Transverse colon (tissue), 4 donors: ENCODE data around the gene ITLN2. TPM values are rescaled to one million over a fixed set of nuclear protein-coding genes. Genes with fewer than 3 reads are reported as not detected.
"Not testable (repeated sequence)": the region's sequence is repeated elsewhere in the genome, so short reads cannot be mapped to it uniquely, and the experiment has no call there.

Experiments used
- DNase-seq: peaks from one replicate; pipeline ENCODE4 v3.0.0-alpha.2; 2019
- H3K27ac ChIP-seq, 4 donors: fragments of 200-600 bp; sonication (generic); 2 replicates each; pipeline ENCODE4 v1.5.1; 2016 to 2018; ENCODE audit warnings: inconsistent platforms in 4 of 4
- H3K27me3 ChIP-seq: fragments of 200-600 bp; sonication (generic); 2 replicates; pipeline ENCODE4 v1.5.1; 2017; ENCODE audit warnings: inconsistent platforms
- H3K36me3 ChIP-seq, 4 donors: fragments of 200-600 bp; sonication (generic); 2 replicates each; pipeline ENCODE4 v1.5.1; 2017 to 2019; ENCODE audit warnings: inconsistent platforms in 4 of 4
- H3K4me1 ChIP-seq, 4 donors: fragments of 200-600 bp; sonication (generic); 2 replicates each; pipeline ENCODE4 v1.5.1; 2017 to 2020; ENCODE audit warnings: inconsistent platforms in 4 of 4
- H3K4me3 ChIP-seq, 4 donors: fragments of 200-600 bp; sonication (generic); 1 replicate in 1 of 4; 2 replicates in 3 of 4; pipeline versions ENCODE4 v1.5.1 to v1.6.1; 2017 to 2019; ENCODE audit warnings: inconsistent platforms in 4 of 4
- H3K9me3 ChIP-seq, 2 donors: fragments of 200-600 bp; sonication (generic); 2 replicates each; pipeline ENCODE4 v1.5.1; 2017 to 2019; ENCODE audit warnings: inconsistent platforms in 2 of 2
- EP300 ChIP-seq: sonication (generic); formaldehyde crosslinking; IDR thresholded peaks from one replicate; pipeline ENCODE4 v1.6.1; 2017; ENCODE audit warnings: antibody characterized with exemption, low read depth
- POLR2A ChIP-seq: fragments of 450-650 bp; IDR thresholded peaks from one replicate; pipeline ENCODE4 v1.6.1; 2016; ENCODE audit warnings: antibody characterized with exemption, mild to moderate bottlenecking, moderate library complexity
- POLR2AphosphoS5 ChIP-seq, 3 donors: sonication (generic); formaldehyde crosslinking; IDR thresholded peaks; one replicate each; pipeline ENCODE4 v1.6.1; 2016; ENCODE audit warnings: antibody characterized with exemption in 3 of 3
- WGBS, 2 donors: methylation state at CpG; one replicate each; pipeline ENCODE4 v1.1.5; 2018; ENCODE audit warnings: low coverage in 1 of 2; 5-methylcytosine and 5-hydroxymethylcytosine counted together
- in situ Hi-C, 4 donors: fragments of 200-750 bp; cut with MboI; loops; one replicate each; pipeline versions ENCODE4 v1.15.0 to v1.15.1; 2017; ENCODE audit warnings: low sequenced_read_pairs in 3 of 4, low pct_ligation_motif_present in 1 of 4, low pct_unique_long_range_greater_than_20kb in 1 of 4
- intact Hi-C: fragments of 100-400 bp; cut with DNase I; formaldehyde crosslinking; loops from one replicate; pipeline ENCODE4 v1.15.1; 2023; ENCODE audit warnings: low total_unique reads
- total RNA-seq, 4 donors: library from RNA; depleted of rRNA; stranded (reverse); fragments of >200 nt; gene quantifications; one replicate each; pipeline ENCODE4 v1.1.0, GENCODE V29; 2016
- TF ChIP-seq, protein P1 (sequence below), 5 experiments: fragments of 200-600 bp in 3 of 5; fragments of 450-650 bp in 2 of 5; sonication (generic) in 3 of 5; IDR thresholded peaks; 1 replicate in 2 of 5; 2 replicates in 3 of 5; pipeline ENCODE4 v1.5.1; 2016 to 2017; ENCODE audit warnings: antibody characterized with exemption in 5 of 5, inconsistent platforms in 3 of 5, mild to moderate bottlenecking in 2 of 5, moderate library complexity in 1 of 5

ITLN2 gene
- total RNA-seq, 4 donors from 2014 or later = not detected

GRCh38 chr1:160925652-160926244, 28.9 kb downstream of the ITLN2 start:
- Histone ChIP-seq H3K9me3 (peaks cover 3 to 7% of the 10 kb centered on the region in 2 donors), H3K4me3 (no peak overlapping the region), H3K27me3 (no peaks in the 10 kb centered on the region), H3K27ac (no peak overlapping the region), H3K36me3 (no peaks in the 10 kb centered on the region), H3K4me1 (no peaks in the 10 kb centered on the region)
- 63 to 100% methylated on average over 2 to 5 of the region's 5 CpGs for WGBS, 2 donors
- DNase-seq = no peak
- intact Hi-C loops = no loop called here
- TF ChIP-seq, protein P1, sequence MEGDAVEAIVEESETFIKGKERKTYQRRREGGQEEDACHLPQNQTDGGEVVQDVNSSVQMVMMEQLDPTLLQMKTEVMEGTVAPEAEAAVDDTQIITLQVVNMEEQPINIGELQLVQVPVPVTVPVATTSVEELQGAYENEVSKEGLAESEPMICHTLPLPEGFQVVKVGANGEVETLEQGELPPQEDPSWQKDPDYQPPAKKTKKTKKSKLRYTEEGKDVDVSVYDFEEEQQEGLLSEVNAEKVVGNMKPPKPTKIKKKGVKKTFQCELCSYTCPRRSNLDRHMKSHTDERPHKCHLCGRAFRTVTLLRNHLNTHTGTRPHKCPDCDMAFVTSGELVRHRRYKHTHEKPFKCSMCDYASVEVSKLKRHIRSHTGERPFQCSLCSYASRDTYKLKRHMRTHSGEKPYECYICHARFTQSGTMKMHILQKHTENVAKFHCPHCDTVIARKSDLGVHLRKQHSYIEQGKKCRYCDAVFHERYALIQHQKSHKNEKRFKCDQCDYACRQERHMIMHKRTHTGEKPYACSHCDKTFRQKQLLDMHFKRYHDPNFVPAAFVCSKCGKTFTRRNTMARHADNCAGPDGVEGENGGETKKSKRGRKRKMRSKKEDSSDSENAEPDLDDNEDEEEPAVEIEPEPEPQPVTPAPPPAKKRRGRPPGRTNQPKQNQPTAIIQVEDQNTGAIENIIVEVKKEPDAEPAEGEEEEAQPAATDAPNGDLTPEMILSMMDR (IDR thresholded peaks at IDR 0.05) = no peak
- no peak for TF ChIP-seq EP300
- no peak for TF ChIP-seq POLR2A
- no peak for TF ChIP-seq POLR2AphosphoS5 (IDR thresholded peaks at IDR 0.05)
- in situ Hi-C loops = no loop called here

- in situ Hi-C loops (no loop called here), intact Hi-C loops (no loop called here)
- Histone ChIP-seq H3K27ac (no peak overlapping the region), H3K4me1 (no peaks in the 10 kb centered on the region), H3K4me3 (no peak overlapping the region), H3K27me3 (no peaks in the 10 kb centered on the region), H3K36me3 (no peaks in the 10 kb centered on the region), H3K9me3 (peaks cover 3 to 7% of the 10 kb centered on the region in 2 donors)
- no peak for TF ChIP-seq POLR2A
- no peak for TF ChIP-seq POLR2AphosphoS5 (IDR thresholded peaks at IDR 0.05)
- no peak for TF ChIP-seq EP300
- TF ChIP-seq, protein P1 (IDR thresholded peaks at IDR 0.05) = no peak
- no peak for DNase-seq
- WGBS, 2 donors = 76 to 85% methylated on average over 2 to 7 of the region's 7 CpGs
Measured at GRCh38 chr1:160924791-160925651, 29.6 kb downstream of the ITLN2 start.

DNA sequence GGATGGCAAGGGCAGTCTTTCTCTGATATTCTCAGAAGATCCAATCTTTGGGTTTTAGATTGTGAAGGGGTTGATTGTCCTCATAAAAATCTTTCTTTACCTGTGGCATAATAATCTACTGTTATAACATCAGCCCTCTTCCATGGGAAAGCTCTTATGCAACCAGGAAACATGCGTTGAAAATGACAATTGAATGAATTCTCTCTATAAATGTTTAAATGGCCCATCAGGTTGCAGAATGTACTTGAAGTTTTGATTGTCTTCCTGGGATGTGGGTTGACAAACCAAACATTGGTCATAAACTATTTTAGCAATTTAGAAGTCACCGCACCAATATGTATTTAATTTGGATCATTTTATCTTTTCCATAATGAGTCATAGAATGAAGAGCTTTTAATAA, 37.9 kb downstream of the ITLN2 start:
- 85 to 100% methylated on average over 2 of the region's 2 CpGs for WGBS, 2 donors
- Histone ChIP-seq H3K4me1 (no peaks in the 10 kb centered on the region), H3K36me3 (no peaks in the 10 kb centered on the region), H3K9me3 (no peaks in the 10 kb centered on the region), H3K27ac (no peak overlapping the region), H3K4me3 (no peak overlapping the region), H3K27me3 (peaks cover 10% of the 10 kb centered on the region)
- TF ChIP-seq POLR2A (no peak), EP300 (no peak), POLR2AphosphoS5 (IDR thresholded peaks at IDR 0.05) (no peak)
- TF ChIP-seq, protein P1 (IDR thresholded peaks at IDR 0.05) = no peak
- in situ Hi-C loops = no loop called here
- intact Hi-C loops = no loop called here
- no peak for DNase-seq

DNA sequence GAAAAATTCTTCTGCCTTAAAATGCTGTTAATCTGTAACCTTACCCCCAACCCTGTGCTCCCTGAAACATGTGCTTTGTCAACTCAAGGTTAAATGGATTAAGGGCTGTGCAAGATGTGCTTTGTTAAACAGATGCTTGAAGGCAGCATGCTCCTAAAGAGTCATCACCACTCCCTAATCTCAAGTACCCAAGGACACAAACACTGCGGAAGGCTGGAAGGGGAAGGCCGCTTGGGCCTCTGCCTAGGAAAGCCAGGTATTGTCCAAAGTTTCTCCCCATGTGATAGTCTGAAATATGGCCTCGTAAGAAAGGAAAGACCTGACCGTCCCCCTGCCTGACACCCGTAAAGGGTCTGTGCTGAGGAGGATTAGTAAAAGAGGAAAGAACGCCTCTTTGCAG, 41.4 kb downstream of the ITLN2 start:
- H3K27ac ChIP-seq, intact Hi-C loops: not testable (repeated sequence)

More for the DNA sequence above, 41.4 kb downstream of the ITLN2 start:
- WGBS, 2 donors = 77 to 90% methylated on average over 3 to 6 of the region's 6 CpGs
- H3K36me3 ChIP-seq, in situ Hi-C loops, H3K9me3 ChIP-seq, DNase-seq, H3K4me1 ChIP-seq, H3K4me3 ChIP-seq, H3K27me3 ChIP-seq: not testable (repeated sequence)
